Right renal cortex interstitium (tissue), 3 donors: ENCODE results near the gene NRXN2. TPM values are rescaled to one million over a fixed set of nuclear protein-coding genes. Genes with fewer than 3 reads are reported as not detected.

ENCODE experiments used
- DNase-seq, 3 donors: peaks; one replicate each; pipeline ENCODE4 v3.0.0-alpha.2; 2013; ENCODE audit warnings: low read depth in 3 of 3, low spot score in 2 of 3
- polyA plus RNA-seq, 3 donors: library from polyadenylated mRNA; unstranded; fragments of 120-200 nt; gene quantifications; one replicate each; pipeline ENCODE4 v1.2.1, GENCODE V29; 2013; ENCODE audit not compliant: insufficient read length in 3 of 3

The NRXN2 gene
- polyA plus RNA-seq, 3 donors, result 11.7 to 12.1 (median 12.0) TPM

DNA sequence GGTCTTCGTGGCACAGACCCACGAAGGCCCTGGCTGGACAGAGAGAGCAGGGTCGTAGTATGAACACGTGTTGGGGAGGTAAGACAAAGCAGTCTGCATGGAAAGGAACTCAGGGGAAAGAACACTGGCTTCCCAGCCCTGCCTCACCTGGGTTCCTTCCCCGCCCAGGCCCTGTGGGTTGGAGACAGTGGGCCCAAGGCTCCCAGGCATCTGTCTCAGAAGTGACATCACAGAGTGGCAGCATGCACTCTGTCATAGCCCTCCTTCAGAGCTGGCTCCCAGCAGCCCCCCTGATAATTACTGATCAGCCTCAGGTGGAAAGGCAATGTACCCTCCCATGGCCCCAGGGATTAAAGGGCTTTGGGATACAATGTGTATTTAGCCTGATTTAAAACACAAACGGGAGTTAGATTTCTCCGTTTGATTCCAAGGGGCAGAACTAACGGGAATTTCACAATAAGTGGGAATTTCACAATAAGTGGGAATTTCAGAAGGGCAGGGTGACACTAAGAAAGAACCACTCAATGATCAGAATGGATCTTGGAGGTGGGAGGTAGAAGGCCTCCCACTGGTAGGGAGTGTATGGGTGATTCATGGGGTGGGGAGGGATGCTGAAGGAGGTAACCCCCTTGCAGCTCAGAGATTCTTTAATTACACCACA is 66.9 kb downstream of the NRXN2 start:
- DNase-seq, result no peak

DNA sequence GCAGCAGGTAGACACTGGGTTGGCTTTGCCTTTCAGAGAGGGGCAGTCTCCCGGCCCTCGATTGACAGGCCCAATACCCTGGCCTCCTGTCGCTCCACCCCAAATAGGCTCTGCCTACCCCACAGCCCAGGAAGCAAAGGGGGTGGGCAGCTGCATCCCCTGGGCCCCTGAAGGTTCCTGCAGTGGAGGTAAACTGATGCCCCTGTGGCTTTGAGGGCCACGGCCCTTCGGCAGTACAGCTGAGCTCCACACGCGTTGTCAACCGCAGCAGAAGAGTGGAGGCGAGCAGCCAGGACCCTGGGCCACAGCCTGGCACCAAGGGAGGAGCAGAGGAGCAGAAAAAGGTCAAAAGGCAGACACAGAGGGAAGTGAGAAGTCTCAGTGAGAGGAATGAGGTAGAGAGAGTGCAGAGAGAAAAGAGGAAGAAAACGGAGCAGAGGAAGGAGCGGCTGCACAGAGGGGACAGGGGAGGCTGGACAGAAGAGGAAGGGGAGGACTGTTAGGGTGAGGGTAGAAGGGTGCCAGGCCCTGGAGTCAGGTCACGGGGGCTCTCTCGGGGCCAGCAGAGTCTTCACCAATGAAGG is 67.9 kb downstream of the NRXN2 start:
- DNase-seq, result no peak

DNA sequence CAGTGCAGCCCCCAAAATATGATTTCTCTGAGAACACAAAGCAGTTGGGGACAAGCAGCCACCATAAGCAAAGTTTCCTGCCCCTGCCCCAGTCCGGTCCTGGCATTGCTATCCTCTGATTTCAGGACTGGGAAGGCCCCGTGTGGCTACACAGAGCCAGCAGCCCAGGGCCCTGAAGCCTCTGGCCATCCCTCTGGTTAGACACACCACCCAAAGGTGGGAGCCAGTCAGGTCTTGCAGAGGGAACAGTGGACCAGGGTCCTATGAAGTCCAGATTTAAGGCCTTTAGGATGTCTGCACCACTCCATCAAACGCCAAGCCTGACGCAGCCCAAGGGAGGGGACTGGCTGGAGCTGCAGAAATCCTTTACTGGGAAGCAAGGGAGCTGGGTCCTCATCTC is 68.6 kb downstream of the NRXN2 start:
- DNase-seq, result no peak

DNA sequence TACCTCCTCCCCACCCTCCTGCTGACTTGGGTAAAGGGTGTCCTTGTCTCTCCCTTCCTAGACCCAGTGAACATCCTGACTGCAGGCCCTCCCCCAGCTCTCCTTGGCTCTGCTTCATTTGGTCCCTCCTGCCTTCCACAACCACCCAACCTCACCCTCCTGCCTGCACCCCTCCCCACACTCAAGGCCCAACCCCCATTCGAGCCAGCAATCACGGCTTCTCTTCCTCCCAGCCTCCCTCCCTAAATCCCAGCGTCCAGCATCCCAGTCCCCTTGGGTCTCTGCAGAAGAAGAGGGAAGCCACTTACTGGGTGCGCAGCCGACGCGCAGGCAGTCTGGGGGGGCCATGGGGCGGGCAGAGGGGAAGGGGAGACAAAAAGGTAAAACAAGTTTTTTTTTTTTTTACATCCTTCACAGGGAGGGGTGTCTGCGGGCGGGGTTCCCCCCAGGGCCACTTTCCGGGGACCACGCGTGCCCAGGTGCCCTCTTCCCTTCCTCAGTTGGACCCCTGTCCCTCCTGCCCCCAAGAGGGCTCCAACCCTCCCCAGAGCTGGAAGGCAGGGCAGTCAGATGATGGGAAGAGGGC is 69.5 kb downstream of the NRXN2 start:
- DNase-seq, result no peak

DNA sequence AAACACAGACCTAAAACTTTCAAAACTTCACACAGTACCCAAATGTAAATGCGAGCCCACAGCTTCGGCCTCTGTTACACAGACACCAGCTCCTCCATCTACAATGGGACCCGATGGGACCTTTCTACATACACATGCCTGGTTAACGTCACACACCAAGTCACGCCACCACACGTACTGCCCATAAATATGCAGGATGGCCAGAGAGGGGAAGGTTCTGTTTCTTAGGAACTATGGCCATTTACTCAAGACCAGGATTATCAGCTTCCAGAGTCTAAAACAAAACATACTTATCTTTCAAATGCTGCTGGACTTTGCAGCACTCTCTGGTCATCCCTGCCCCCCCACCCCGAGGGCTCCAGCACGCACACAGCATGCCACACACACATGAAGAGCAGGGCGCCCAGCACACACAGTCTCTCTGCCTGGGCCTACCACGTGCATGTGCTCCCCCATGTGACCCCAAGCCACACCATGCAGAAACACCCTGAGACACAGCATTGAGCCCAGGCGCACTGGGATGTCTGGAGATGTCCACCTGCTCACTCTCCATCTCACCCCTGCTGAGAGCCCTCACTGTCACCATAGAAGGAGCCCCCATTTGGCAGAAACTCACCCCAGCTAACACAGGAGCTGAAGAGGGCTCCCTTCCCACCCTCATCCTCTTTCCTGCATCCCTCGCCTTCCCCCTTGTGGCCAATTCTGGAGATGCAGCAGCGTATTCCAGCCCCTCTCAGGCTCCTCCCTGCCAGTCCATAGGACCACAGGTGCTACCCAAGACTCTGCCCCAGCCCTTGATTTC is 70.2 kb downstream of the NRXN2 start:
- DNase-seq, result peak in 1 of 3 donors; percentile 63

DNA sequence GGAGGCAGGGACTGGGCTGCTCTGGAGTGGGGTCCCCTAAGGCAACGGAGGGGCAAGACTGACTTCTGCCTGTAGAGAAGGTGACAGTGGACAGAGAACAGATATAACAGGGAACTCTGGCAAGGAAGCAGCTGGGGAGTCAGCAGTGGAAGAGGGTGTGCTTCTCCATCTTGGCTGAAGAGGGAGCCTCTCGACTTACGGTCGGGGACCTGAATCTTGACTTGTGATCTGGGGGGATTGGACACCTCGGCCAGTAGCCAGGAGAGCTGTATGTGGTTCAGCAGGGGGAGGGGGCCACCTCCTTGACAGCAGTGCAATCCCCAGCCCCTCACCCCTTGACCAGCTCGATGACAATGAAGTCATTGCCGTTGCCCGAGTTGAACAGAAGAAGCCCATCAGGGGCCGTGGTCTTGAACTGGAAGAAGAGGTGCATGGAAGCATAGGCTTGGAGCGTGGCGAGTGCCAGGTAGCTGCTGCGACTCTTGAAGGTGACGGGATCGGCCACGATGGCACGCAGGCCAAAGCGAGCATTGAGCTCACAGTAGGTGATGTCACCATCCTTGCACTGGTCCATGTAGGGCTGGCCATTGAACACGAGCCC is 72.0 kb downstream of the NRXN2 start:
- DNase-seq, result no peak

DNA sequence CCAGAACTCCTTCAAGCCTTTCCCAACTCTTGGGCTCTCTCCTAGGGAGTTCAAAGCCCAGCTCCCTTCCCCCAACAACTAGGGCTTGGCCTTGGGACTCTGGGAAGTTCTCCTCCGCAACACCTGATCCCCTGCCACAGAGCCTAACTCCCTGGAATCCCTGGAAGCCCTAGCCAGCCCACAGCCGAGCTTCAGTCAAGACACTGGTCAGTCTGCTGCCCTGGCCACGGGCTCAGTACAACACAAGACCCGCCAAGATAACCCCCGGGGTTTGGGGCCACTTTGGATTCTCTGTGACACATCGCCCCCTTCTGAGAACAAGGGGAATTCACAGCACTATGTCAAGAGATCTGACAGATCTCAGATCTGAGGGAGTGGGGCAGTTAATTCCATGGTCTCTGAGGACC is 73.7 kb downstream of the NRXN2 start:
- no peak for DNase-seq

DNA sequence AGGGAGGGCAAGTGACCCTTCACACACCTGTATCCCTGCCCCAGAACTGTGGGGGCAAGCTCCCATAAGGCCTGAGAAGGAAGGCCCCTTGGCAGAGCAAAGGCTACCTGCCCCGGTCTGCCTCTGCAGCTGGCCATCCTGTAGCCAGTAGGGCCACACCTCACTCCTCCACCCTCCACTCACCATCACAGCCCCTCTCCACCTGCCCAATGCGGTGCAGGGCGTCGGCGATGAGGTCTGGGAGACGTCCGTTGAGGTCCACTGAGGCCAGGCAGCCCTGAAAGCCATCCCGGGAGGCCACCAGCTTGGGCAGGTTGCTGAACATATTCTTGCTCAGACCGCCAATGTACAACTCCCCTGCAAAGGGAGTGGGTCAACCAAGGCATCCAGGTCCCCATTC is 74.4 kb downstream of the NRXN2 start:
- no peak for DNase-seq

DNA sequence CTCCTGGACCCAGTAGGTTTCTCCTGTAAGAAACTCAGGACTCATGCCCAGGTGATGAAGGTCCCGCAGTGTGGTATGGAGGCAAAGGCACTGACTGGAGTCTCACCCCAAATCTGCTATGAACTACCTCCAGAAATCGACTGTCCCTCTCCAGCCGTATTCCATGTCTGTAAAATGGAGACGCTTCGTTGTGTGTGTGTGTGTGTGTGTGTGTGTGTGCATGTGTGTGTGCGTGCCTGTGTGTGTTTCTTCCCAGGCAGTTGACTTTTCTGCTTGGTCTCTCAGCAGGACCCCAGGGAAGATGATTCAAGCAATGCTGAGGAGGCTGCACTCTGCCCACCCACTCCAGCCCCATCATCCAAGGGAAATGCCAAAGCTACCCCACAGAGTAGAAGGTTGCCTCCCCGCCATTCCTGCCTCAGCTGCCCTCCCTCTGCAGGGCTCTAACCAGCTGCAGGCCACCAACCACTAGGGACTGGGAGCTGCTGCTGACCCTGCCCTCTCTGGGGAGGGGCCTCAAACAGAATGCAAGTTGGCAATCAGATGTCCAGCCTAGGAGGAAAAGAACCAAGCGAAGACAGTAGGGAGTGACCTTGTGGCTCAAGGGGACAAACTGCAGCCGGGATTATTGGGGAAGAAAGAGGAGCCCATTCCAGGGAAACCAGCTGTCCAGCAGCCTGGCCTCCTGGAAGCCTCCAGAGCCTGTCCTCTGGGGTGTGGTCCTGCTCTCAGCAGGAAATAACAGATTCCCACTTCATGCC is 75.8 kb downstream of the NRXN2 start:
- DNase-seq, result no peak

DNA sequence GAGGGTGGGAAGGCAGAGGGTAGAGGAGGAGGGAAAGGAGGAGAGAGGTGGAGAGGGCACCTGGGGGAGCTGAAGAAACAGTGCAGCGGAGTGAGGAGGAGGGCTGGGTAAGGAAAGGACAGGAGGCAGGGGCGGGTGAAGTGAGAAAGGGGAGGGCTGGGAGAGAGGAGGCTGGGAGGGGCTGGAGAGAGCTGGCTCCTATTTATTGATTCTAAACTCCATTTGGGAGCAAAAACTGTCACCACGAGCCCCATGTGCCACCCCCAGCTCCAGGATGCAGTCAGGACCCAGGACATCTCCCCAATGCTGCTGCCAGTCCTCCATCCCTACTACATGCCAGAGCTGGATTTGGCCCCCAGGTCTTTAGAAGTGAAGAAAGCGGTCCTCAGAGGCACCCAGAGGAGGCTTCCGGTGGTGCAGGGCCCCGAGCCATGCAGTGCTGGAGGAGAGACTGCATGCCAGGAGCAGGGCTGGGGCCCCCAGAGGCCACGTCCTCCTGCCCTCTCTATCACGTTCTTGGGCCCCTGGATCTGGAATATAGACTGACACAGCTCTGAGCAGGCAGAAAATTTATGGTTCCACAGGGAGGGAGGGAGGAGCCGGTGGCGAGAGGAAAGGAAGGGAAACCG is 78.2 kb downstream of the NRXN2 start:
- no peak for DNase-seq

DNA sequence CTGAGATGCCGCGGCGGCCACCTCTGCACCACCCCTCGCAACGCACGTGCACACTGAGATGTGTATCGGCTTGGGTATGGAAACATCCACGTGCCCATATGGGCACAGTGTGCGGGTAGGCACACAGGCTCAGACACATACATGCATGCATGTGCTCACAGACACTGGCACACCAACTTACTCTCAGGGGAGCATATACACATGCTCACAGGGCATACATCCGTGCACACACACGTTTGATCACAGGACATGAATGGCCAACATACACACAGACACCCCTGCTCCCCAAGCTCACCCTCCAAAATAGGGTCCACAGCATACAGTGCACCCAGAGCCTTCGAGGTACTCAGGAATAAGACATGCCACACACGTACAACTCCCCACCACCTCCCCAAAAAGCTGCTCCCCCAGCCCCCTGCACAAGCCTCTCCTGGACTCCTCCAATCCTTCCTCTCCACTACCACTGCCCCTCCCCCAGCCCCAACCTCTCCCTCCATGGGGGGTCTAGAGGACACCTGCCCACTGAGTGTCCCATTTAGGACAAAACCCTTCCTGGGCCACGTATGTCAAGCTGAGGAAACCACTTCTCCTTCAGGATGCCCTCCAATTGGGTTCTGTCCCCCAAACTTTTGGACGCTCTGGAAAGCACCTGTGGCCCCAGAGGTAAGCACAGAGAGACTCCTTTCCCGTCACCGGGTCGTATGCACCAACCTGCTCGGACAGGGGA is 78.9 kb downstream of the NRXN2 start:
- no peak for DNase-seq

DNA sequence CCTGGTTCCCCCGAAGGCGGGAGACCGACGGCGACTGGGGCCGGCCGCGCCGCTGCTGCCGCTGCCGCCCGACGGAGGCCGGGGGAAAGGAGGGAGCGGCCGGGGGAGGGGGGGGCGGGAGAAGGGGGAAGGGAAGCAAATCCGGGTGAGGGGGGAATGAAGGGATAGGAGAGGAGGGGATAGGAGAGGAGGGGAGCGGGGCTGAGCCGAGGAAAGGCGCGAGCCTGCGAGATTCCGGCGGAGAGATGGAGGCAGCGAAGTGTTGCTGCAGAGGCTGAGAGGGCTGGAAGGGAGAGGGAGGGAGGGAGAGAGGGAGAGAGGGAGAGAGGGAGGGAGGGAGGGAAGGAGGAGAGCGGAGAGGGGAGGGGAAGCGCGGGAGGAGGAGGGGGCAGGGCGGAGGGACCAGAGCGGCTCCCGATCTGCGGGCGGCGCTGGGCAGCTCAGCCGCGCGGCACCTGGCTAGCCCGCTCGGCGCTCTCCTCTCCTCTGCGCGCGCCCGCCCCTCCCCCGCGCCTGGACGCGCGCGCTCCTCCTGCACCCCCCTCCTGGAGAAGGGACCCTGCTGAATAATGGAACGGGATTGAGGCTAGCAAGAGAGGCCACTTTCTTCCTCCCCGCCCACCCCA is 79.6 kb downstream of the NRXN2 start:
- DNase-seq, result no peak

DNA sequence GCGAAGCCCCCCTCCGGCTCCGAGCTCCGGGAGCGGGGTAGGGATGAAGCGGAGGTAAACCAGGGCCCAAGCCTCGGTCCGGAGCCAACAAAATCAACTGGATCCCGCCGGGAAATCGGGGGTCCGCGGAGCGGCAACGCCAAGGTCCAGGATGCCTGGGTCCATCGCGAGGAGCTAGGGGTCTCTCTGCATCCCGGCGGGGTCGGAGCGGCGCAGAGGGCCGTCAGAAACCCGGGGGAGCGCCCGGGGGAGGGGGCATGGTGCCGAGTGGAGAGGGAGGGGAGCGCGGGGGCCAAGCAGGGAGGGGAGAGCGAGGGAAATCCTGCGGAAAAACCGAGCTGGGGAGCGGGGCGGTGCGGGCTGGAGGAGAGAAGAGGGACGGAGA is 80.1 kb downstream of the NRXN2 start:
- no peak for DNase-seq

DNA sequence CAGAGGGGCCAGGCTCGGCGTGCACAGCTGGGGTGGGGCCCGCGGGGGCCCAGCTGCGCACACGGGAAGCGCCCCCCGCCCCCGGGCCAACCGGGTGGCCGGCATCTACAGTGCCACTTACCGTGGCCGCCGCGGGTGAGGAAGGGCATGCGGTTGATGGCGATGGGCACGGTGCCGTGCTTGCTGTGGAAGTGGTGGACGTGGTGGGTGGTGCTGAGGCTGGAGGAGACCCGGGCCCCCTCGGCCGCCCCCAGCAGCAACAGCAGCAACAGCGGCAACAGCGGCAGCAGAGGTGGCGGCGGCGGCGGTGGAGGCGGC is 80.6 kb downstream of the NRXN2 start:
- DNase-seq, result no peak

DNA sequence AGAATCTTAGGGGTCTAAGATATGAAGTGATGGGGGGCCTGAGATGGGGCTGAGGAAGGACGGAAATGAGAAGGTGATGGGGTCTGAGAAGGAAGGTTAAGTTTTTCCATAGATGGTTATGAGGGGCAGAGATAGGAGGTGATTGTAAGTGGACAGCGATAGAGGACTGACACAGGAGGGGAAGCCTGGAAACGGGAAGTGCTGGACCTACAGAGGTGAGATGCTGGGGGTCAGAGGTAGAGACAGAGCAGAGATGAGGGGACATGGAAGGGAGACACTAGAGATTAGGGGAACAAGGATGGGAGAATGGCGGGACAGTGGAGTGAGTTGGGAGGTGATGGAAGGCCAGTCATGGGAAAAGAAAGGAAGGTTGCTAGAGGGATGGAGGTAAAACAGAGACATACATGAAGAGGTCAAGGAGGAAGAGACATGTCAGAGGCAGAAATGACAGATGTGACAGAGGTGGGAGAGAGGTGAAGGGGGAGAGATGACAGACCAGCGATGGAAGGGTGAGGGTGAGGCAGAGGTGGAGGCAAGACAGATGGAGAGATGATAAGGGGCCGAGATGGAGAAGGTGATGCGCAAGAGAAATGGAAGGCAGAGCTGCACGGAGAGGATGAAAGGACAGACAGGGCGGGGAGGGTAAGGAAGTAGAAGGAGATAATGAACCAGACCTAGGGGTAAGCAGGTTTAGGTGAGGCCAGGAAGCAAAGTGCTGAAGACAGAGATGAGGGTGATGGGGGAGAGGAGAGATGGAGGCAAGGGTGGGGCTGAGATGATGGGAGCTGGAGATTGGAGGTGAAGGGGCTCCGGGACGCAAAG is 81.2 kb downstream of the NRXN2 start:
- no peak for DNase-seq

DNA sequence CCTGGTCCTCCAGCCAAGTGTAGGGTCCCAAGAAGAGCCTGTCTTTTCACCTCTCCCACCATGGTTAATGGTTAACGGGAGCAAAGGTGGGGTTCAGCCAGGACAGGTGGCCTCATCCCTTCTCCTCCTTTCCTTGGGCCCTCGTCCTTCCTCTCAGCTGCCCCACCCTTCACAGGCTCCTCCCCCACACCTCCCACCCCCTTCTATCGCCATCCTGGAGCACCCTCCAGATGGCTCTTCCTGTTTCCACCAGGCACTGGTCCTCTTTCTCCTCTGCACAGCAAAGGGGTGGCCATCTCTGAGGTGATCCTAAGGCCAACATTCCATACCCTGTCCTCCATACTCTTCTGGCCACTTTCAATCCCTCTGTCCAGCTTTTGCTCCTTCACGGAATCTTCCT is 83.1 kb downstream of the NRXN2 start:
- no peak for DNase-seq

DNA sequence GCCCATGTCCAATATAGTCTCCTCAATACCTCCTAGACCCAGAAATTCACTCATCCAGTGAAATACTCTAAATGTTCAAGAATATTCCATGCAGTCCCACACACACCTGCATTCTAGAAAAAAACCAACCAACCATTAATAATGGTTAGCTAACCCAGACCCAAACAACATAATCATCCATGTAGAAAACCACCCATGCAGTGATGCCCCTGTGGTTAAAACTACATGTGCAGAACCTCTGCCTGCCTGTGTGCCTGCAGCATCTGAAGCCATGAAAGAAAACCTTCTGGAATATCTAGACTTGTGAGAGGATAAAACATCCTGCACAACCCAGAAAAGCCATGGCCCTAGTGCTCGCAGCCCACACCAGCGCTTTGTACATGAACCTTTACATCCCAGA is 84.2 kb downstream of the NRXN2 start:
- no peak for DNase-seq

DNA sequence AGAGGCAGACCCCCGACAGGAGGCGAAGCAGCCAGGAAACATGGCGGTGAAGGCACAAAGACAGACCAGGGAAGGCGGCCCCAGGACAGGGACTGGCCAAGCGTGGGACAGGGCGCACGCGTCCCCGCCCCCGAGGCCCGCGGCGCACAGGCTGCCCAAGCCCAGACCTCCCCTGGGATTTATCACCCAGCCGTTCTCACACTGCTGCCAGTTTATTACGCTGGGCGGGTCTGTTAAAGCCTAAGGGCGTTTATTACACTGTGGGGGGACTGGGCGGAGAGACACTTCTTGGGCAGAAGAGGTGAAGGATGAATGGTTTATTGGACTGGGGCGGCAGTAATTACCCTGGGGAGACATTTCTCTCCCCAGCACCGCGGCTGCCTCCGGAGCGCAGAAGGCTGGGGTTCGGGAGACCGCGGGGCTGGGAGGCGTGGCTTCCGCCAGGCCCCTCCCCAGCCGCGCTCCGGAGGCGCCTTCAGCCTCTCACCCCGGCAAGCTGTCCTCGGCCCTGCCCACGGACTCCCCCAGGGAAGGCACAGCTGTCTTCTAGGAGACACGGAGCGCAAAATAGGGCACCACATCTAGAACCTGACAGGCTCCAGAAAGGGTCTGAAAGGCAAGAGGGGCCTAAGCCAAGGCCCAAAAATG is 84.9 kb downstream of the NRXN2 start:
- no peak for DNase-seq
